Keratinocyte (primary cell): ENCODE measurements around the gene MYL5. TPM values are rescaled to one million over a fixed set of nuclear protein-coding genes. Genes with fewer than 3 reads are reported as not detected.

Experiments
- DNase-seq: peaks from one replicate; pipeline ENCODE4 v3.0.0-alpha.2; 2011; ENCODE audit warnings: low read depth, missing footprints, low spot score
- FAIRE-seq: peaks from 2 replicates; lab custom pipeline; 2011; peaks lifted over from hg19 to GRCh38; lab: Jason Lieb, UNC
- H2AFZ ChIP-seq: 2 replicates; pipeline ENCODE4 v1.6.0; 2012; ENCODE audit warnings: low read length, control low read depth, inconsistent platforms; ENCODE audit not compliant: control insufficient read depth
- H3K27ac ChIP-seq: 2 replicates; pipeline ENCODE4 v1.5.1; 2011; ENCODE audit warnings: low read length; ENCODE audit not compliant: control insufficient read depth, insufficient read depth
- H3K27me3 ChIP-seq: 3 replicates; pipeline ENCODE4 v1.6.0; 2011; ENCODE audit warnings: low read length; ENCODE audit not compliant: control insufficient read depth, insufficient read depth; ENCODE audit errors: extremely low read depth
- H3K36me3 ChIP-seq, 2 experiments: 2 replicates in 1 of 2; 3 replicates in 1 of 2; pipeline ENCODE4 v1.5.1; 2011; ENCODE audit warnings: low read length in 2 of 2, mild to moderate bottlenecking in 1 of 2; ENCODE audit not compliant: control insufficient read depth in 2 of 2, insufficient read depth in 2 of 2; ENCODE audit errors: extremely low read depth in 1 of 2
- H3K4me1 ChIP-seq: 3 replicates; pipeline ENCODE4 v1.5.1; 2011; ENCODE audit warnings: low read length; ENCODE audit not compliant: control insufficient read depth, insufficient read depth; ENCODE audit errors: extremely low read depth
- H3K4me2 ChIP-seq: 3 replicates; pipeline ENCODE4 v1.6.0; 2011; ENCODE audit warnings: low read depth, low read length; ENCODE audit not compliant: control insufficient read depth, insufficient read depth; ENCODE audit errors: extremely low read depth
- H3K4me3 ChIP-seq, 3 experiments: fragments of 200-600 bp in 1 of 3; sonication (generic) in 1 of 3; 2 replicates in 2 of 3; 3 replicates in 1 of 3; pipeline ENCODE4 v1.5.1; 2011 to 2016; ENCODE audit warnings: low read length in 3 of 3, mild to moderate bottlenecking in 3 of 3, control low read depth in 2 of 3, inconsistent platforms in 1 of 3, low read depth in 1 of 3, mixed read lengths in 1 of 3, mixed run types in 1 of 3, moderate library complexity in 1 of 3; ENCODE audit not compliant: control insufficient read depth in 2 of 3, insufficient read depth in 2 of 3; ENCODE audit errors: extremely low read depth in 1 of 3
- H3K79me2 ChIP-seq: 2 replicates; pipeline ENCODE4 v1.6.0; 2012; ENCODE audit warnings: low read length; ENCODE audit not compliant: control insufficient read depth, insufficient read depth
- H3K9ac ChIP-seq: 3 replicates; pipeline ENCODE4 v1.6.0; 2011; ENCODE audit warnings: low read length; ENCODE audit not compliant: control insufficient read depth, insufficient read depth; ENCODE audit errors: extremely low read depth
- H3K9me1 ChIP-seq: 3 replicates; pipeline ENCODE4 v1.6.0; 2011; ENCODE audit warnings: low read length; ENCODE audit not compliant: control insufficient read depth, insufficient read depth; ENCODE audit errors: extremely low read depth
- H3K9me3 ChIP-seq: 2 replicates; pipeline ENCODE4 v1.5.1; 2012; ENCODE audit warnings: low read depth, low read length; ENCODE audit not compliant: control insufficient read depth
- H4K20me1 ChIP-seq: 3 replicates; pipeline ENCODE4 v1.6.0; 2011; ENCODE audit warnings: low read length; ENCODE audit not compliant: control insufficient read depth, insufficient read depth; ENCODE audit errors: extremely low read depth
- CTCF ChIP-seq, 3 experiments: IDR thresholded peaks in 1 of 3; conservative IDR thresholded peaks in 1 of 3; optimal IDR thresholded peaks in 1 of 3; 2 replicates in 2 of 3; 3 replicates in 1 of 3; pipeline versions ENCODE3 to v1.5.1; 2011; ENCODE audit warnings: low read length in 3 of 3, mild to moderate bottlenecking in 3 of 3, moderate library complexity in 2 of 3, control low read depth in 1 of 3, inconsistent platforms in 1 of 3; ENCODE audit not compliant: insufficient read depth in 2 of 3; ENCODE audit errors: extremely low read depth in 1 of 3
- EZH2 ChIP-seq: IDR thresholded peaks from one replicate; pipeline ENCODE4 v1.6.1; 2012; ENCODE audit warnings: inconsistent platforms, mild to moderate bottlenecking, low read length, moderate library complexity
- dilution Hi-C: fragments of 300-500 bp; cut with MboI; formaldehyde crosslinking; loops from one replicate; pipeline ENCODE4 v1.7.0; 2020; ENCODE audit warnings: low sequenced_read_pairs; ENCODE audit not compliant: extremely low pct_ligation_motif_present
- polyA plus RNA-seq, 5 experiments: library from polyadenylated mRNA; depleted of rRNA in 3 of 5; stranded (reverse) in 3 of 5; stranded (forward) in 1 of 5; unstranded in 1 of 5; fragments of >200 nt; gene quantifications; 1 replicate in 1 of 5; 2 replicates in 3 of 5; 3 replicates in 1 of 5; pipeline versions ENCODE4 v1.2.1 to v1.2.3, GENCODE V29; 2011 to 2012; ENCODE audit warnings: missing spikeins in 2 of 5, low read depth in 1 of 5, low replicate concordance in 1 of 5

MYL5 gene
- polyA plus RNA-seq, 1 donor (not counting 4 experiments of a cell fraction or from before 2014, with no cell fraction given): 8.0 TPM

GRCh38 chr4:726838-727237 lies 52.5 kb downstream of the MYL5 start:
- peaks cover 65% of the 10 kb centered on the region for H3K79me2 ChIP-seq

GRCh38 chr4:727576-727975 lies 53.2 kb downstream of the MYL5 start:
- FAIRE-seq (no peak), DNase-seq (no peak)
- Histone ChIP-seq H3K4me1 (no peaks in the 10 kb centered on the region), H3K9me1 (peaks cover 2% of the 10 kb centered on the region), H3K27ac (no peak overlapping the region), H3K9ac (no peak overlapping the region), H3K4me3 (no peak overlapping the region), H3K36me3 (peaks cover 0 to 19% of the 10 kb centered on the region in 2 experiments), H3K27me3 (no peaks in the 10 kb centered on the region), H4K20me1 (peaks cover 2% of the 10 kb centered on the region), H2AFZ (no peak overlapping the region), H3K9me3 (no peaks in the 10 kb centered on the region), H3K79me2 (peaks cover 60% of the 10 kb centered on the region), H3K4me2 (no peak overlapping the region)
- dilution Hi-C loops: no loop called here
- no peak for TF ChIP-seq EZH2

More at GRCh38 chr4:726838-727237, 52.5 kb downstream of the MYL5 start:
- Histone ChIP-seq H4K20me1 (peaks cover 5% of the 10 kb centered on the region), H3K9ac (no peak overlapping the region), H3K9me1 (peaks cover 2% of the 10 kb centered on the region), H2AFZ (no peak overlapping the region), H3K4me3 (no peak overlapping the region), H3K27me3 (no peaks in the 10 kb centered on the region), H3K4me2 (no peak overlapping the region), H3K4me1 (peaks cover 2% of the 10 kb centered on the region), H3K27ac (no peak overlapping the region), H3K36me3 (peaks cover 4 to 16% of the 10 kb centered on the region in 2 experiments), H3K9me3 (no peaks in the 10 kb centered on the region)
- FAIRE-seq (no peak), DNase-seq (no peak)
- dilution Hi-C loops: no loop called here
- TF ChIP-seq CTCF (optimal IDR thresholded peaks at IDR 0.05 in 1 of 3, IDR thresholded peaks at IDR 0.05 in 1 of 3, conservative IDR thresholded peaks at IDR 0.05 in 1 of 3; ENCODE audit: extremely low read depth in 1 of 3, insufficient read depth in 2 of 3, low read length in 3 of 3) (no peak), EZH2 (no peak)
